GM12864 (cell line): Measurements from ENCODE around the gene AZU1.

Source experiments
- DNase-seq: peaks from one replicate; pipeline ENCODE4 v3.0.0-alpha.2; 2011; ENCODE audit warnings: low read depth
- H3K4me3 ChIP-seq: 2 replicates; pipeline ENCODE4 v1.5.1; 2011; ENCODE audit warnings: mild to moderate bottlenecking, low read depth, low read length, control low read depth
- CTCF ChIP-seq: IDR thresholded peaks from 2 replicates; pipeline ENCODE4 v1.5.1; 2011; ENCODE audit warnings: low read depth, mild to moderate bottlenecking, moderate library complexity, low read length, control low read depth, inconsistent platforms; ENCODE audit errors: missing control alignments

AZU1 gene

GRCh38 chr19:791567-792305, 35.9 kb upstream of the AZU1 start:
- DNase-seq: no peak

GRCh38 chr19:792306-792885, 35.2 kb upstream of the AZU1 start:
- no peak overlapping the region for H3K4me3 ChIP-seq
- no peak for TF ChIP-seq CTCF
- no peak for DNase-seq

More at GRCh38 chr19:791567-792305, 35.9 kb upstream of the AZU1 start:
- H3K4me3 ChIP-seq: no peak overlapping the region
- no peak for TF ChIP-seq CTCF

GRCh38 chr19:793806-794205, 33.8 kb upstream of the AZU1 start:
- H3K4me3 ChIP-seq: no peak overlapping the region
- no peak for TF ChIP-seq CTCF
- no peak for DNase-seq

- no peak overlapping the region for H3K4me3 ChIP-seq
- DNase-seq: no peak
- no peak for TF ChIP-seq CTCF
These were observed 32.5 kb upstream of the AZU1 start for GRCh38 chr19:795073-795611.

- peak overlapping the region; percentile 55 for H3K4me3 ChIP-seq
- no peak for DNase-seq
- TF ChIP-seq CTCF: no peak
These were observed 31.7 kb upstream of the AZU1 start for GRCh38 chr19:795691-796581.

GRCh38 chr19:796692-797527, 30.7 kb upstream of the AZU1 start, which contains the start of gene PTBP1:
PTBP1 (plus strand) TSS chr19:797452; CDS start chr19:797498, 46 bp downstream.
- H3K4me3 ChIP-seq: peak within 1 kb of the TSS; percentile 99
- no peak for TF ChIP-seq CTCF
- peak; percentile 100 for DNase-seq
